GM12872 (cell line): Measurements from ENCODE around the gene AGBL1.

Experiments
- TF ChIP-seq, protein P1 (sequence below): IDR thresholded peaks from 3 replicates; pipeline ENCODE4 v1.5.1; 2011; ENCODE audit warnings: low read depth, mild to moderate bottlenecking, low read length, moderate library complexity; ENCODE audit not compliant: insufficient read depth

AGBL1 gene

DNA sequence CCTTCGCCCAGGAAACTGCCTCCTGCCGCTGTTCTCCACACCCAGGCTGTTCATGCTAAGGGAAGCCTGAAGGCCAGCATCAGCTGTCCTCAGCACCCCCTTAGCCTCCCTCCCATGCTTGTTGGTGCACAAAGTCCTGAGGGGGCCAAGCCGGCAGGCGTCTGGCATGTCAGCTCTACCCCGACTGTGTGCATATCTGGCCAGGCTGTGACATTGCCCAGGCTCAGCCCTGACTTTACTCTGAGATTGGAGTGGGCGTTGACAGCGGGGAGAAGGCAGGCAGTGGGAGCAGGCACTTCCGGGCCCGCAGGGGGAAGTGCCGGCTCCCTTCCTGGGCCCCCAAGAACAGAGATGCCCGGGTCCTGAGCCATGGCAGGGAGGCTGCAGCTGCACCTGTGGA, 492.2 kb downstream of the AGBL1 start:
- TF ChIP-seq, protein P1, sequence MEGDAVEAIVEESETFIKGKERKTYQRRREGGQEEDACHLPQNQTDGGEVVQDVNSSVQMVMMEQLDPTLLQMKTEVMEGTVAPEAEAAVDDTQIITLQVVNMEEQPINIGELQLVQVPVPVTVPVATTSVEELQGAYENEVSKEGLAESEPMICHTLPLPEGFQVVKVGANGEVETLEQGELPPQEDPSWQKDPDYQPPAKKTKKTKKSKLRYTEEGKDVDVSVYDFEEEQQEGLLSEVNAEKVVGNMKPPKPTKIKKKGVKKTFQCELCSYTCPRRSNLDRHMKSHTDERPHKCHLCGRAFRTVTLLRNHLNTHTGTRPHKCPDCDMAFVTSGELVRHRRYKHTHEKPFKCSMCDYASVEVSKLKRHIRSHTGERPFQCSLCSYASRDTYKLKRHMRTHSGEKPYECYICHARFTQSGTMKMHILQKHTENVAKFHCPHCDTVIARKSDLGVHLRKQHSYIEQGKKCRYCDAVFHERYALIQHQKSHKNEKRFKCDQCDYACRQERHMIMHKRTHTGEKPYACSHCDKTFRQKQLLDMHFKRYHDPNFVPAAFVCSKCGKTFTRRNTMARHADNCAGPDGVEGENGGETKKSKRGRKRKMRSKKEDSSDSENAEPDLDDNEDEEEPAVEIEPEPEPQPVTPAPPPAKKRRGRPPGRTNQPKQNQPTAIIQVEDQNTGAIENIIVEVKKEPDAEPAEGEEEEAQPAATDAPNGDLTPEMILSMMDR: no peak

DNA sequence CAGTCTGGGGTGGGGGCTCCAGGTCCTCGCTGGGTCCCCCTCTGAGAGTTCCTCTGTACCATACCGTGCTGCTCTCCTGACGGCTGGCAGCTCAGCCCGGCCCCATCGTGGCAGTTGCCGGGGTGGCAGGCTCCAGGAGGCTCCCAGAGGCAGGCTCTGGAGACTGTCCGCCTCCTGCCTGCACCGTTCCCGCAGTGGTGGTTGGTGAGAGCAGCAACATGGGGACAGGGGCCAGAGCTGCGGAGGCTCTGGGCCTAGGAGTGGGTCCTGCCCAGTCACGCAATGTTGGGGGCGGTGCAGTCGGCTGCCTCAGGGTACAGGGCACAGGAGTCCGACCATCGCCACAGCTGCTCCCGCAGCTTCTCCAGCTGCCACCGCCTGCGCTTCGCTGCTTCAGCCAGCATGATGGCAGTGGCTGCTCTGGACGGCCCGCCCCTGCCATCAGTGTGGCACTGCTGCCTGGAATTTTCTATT, 492.7 kb downstream of the AGBL1 start:
- TF ChIP-seq, protein P1: no peak

DNA sequence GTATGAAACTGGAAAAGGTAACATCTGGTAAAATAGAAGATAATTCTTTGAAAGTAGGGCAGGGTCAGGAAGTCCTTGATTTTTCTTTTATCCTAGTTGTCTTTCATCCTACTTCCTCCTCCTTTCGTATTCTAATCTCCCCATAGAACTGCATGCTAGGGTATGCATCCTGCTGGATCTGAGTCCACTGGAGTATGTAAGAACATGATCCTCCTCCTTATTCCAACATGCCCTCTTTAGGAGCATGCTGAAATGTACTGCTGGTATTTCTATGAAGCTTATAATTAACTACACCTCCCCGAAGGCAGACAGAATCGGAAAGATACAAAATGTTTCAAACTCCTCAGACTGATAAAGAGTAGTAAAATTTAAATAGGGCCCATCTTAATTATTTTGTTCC, 493.8 kb downstream of the AGBL1 start:
- TF ChIP-seq, protein P1: no peak

DNA sequence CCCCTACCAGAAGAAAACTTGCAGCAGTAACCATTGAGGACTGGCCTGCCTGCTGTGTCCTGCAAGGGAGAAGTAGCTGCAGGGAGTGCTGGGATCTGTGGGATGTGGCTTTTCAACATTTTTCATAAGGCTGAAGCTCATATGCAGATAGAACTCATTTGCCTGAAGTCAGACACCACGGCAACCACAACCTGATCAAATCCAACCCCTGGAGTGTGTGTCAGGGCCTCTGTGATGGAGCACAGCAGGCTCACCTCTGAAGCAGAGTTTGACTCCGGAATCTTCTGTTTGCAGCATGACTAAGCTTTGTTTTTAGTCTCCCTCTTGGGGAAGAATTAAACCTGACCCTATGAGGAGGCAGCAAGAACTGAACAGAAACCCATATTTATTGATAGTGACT, 508.7 kb downstream of the AGBL1 start:
- TF ChIP-seq, protein P1: no peak

DNA sequence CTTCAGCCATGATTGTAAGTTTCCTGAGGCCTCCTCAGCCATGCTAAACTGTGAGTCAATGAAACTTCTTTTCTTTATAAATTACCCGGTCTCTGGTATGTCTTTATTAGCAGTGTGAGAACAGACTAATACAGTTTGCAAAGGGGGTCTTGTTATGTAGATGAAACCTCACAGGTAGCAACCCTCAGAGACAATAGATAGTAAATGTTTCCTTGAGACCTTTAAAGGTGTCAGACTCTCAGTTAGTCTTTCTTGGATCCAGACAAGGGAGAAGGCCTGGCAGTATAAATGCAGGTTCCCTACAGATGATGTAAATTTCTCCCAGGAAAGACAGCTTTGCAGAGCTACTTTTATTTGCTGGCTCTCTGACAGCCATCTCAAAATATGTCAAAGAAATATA, 510.8 kb downstream of the AGBL1 start:
- TF ChIP-seq, protein P1: no peak

DNA sequence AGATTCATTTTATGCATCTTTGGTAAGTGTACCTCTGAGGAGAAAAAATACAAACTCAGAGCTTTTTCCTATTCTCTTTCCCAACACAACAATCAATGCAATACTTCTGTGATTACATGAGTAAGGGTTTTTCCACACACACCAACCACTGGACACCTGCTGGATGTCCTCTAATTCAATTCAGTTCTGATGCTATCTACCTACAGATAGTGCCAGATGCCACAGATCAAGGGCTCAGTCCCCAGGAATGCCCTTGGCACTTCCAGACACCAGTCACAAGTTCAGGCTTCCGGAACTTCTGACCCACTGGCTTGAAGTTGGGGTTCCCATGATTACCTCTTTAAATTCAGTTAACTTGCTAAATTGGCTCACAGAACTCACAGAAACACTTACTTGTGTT, 511.5 kb downstream of the AGBL1 start:
- TF ChIP-seq, protein P1: no peak

DNA sequence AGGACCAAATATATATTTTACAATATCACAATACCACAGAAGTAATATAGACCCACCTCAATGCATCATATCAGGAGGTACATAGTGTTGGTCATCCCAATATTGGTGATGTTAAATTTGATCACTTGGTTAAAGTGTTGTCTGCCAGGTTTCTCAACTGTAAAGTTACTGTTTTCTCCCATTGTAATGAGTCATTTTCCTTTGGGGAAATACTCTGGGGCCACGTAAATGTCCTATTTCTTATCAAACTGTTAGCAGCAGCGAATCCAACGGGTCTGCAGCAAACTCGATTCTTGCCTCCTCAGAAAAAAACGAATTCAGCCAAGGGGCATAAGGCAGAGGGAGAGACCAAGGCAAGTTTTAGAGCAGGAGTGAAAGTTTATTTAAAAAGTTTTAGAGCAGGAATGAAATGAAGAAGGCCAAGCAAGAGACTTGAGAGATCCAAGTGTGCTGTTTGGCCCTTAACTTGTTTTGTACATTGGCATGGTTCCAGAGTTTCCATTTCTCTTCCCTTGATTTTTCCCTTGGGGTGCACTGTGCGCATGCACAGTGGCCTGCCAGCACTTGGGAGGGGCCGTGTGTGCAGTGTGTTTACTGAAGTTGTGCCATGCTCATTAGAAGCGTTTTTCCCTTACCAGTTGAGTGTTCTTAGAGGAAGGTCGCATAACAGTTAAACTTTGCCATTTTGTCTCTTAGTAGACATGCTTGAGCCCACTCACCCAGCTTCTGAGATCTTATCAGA, 512.5 kb downstream of the AGBL1 start:
- TF ChIP-seq, protein P1: no peak
